ENCODE measurements around the gene PDGFB.

The PDGFB gene

DNA sequence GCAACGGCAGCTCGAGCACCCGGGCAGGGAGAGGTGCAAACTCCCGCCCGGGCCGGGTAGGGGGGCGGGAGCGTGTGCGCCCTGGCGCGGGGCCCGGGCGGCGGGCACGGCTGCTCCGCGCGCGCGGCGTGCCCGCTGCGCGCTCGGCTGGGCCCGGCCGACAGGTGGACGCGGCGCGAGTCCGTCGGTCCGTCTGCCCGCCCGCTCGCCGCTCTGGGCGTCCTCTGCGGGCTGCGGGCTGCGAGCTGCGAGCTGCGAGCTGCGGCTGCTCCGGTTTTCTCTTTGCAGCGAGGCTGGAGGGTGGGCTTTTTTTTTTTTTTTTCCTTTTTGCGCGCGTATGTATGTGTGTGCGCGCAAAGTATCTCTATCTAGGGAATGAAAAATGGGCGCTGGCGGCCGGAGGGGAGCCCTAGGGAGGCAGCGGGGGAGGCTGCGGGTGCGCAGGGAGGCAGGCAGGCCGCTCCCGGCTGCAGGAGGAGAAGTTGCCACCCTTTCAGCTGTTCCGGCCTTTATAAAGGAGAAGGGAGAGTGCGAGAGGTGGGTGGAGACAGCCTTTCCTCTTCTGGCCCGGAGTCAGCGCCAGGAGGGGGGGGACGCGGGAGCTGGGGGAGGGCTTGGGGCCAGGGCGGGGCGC is at the start of gene PDGFB:
Gene PDGFB, minus strand, starts transcription at position 487 of the 634 bp plus-strand sequence. CDS start 1,019 bp downstream, outside the sequence.
- no peak for DNase-seq (ENCODE audit: low spot score)

DNA sequence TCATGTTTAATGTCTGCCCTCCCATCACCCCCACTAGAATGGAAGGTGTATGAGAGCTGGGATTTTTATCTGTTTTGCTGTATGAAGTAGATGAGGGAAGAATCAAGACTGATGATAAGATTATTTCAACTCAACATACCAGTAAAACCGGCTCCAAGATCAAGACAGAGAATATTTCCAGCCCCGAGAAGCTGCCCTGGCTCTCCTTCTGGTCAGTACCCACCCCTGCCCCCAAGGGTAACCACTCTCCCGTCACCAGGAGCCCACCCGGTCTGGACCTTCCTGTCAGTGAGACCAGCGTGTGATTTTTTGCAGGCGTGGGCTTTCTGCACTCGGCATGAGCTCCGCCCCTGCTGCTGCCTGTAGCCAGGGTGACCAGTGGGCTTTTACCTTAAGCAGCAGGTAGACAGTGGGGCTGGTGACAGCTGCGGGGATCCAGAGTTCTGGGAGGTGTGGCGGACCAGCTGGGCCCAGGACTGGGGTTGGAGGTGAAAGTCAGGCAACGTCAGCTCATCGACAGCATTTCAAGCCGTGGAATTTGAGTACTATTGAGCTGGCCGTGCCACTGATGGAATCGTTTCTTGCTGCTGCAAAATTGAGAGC is 49.1 kb upstream of the PDGFB start:
- DNase-seq (ENCODE audit: low spot score): no peak

DNA sequence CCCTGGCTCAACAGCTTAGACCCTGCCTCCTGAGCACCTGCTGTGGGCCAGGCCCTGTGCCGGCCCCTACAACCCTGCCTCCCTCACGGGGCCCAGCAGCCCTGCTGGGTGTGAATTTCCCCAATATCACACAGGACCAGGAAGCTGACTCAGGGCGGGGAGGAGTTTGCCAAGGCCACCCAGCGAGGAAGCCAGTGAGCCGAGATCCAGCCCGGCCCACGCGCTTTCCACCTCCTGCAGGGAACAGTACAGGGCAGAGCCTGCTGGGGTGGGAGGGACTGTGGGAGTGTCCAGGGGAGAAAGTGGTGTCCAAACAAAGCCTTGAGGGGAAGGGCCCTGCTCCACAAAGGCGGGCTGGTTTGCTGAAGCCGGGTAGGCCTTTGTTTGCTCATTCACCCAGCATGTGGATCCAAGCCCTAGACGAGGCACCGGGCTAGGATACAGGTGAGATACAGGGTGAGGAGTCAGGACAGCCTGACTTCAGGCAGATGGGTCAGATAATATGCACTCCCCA is 47.8 kb upstream of the PDGFB start:
- DNase-seq (ENCODE audit: low spot score): peak; percentile 95

DNA sequence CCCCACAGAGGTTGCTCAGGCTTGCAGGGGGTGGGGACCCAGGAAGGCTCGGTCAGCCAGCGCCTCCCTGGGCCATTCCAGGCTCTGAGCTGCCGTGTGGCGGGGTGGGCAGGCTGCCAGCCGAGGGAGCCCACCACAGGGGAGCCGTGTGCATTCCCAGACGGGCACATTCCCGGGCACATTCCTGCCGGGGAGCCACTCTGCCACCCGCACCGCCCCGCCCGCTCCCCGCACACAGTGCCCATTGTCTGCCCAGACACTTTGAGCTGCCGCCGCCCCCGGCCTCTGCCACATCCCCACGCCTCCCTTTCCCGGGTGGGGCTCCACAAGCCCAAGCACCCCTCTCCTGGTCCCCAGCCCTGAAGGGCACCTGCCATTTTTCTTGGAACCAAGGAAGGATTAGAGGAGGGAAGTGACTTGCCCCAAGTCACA is 47.3 kb upstream of the PDGFB start:
- DNase-seq (ENCODE audit: low spot score): peak; percentile 89

DNA sequence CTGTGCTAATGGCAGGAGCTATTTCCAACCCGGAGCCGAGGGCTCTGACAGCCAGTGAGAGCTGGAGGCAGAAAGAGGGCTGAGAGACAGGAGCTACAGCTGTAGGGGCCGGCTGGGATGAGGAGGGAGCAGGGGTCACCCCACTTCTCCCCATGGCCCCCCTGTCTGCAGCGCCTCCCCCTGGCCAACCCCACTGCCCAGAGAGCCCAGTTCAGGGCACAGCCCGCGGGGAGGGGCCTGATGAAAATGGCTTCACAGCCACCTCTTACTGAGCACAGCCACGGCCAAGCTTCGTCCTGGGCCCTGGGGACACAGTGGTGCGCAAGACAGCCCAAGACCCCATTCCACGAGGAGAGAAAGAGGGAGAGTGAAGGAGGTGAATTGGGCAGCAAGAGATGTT is 46.7 kb upstream of the PDGFB start:
- no peak for DNase-seq (ENCODE audit: low spot score)

DNA sequence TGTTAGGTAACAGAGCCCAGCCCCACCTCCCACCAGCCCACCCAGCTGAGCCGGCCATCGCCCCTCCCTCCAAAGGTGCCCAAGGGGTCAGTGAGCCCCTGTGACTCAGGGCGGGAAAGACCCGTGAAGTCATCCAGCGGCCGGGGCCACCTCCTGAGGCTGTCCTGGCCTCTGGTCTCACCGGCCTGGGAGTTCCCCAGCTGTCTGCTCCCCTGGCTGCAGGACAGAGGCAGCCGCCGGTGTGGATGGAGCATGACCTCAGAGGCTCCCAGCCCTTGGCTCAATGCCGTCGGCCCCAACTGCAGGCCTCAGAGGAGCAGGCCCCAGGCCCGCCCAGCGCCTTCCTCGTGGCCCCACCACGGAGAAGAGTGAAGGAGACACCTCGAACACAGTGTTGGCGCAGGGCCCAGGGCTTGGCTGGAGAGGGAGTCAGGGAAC is 46.0 kb upstream of the PDGFB start:
- no peak for DNase-seq (ENCODE audit: low spot score)

DNA sequence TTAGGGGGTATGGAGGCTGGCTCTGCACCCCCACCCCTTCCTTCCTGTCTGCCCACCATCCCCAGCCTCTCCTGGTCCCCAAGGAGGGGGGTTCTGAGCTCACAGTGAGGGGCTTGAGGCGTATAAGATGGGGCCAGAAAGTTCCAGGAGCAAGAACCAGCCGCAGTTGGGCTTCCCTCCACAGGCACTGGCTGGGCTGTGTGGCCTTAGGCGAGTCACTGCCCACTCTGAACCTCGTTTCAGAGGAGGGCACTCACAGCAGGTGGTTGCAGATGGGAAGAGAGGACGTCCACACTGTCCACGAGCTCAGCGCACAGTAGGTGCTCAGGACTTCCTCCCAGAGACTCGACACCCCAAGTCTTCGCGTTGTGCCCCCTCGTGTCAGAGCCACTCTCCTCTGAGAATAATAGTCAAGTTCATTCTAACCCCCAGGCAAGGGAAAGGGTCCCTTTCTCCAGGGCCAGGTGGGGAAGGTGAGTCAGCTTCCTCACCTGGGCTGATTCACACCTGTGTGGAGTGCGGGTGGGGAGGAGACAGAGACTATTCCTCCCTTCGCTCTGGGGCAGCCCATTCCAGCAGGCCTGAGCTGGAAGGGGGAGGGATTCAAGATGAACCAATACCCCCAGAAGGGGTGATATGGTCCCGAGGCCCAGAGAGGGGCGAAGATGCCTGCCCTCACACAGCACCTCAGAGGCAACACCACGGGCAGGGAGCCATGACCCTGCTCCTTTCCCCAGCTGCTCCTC is 45.4 kb upstream of the PDGFB start:
- DNase-seq (ENCODE audit: low spot score): no peak

DNA sequence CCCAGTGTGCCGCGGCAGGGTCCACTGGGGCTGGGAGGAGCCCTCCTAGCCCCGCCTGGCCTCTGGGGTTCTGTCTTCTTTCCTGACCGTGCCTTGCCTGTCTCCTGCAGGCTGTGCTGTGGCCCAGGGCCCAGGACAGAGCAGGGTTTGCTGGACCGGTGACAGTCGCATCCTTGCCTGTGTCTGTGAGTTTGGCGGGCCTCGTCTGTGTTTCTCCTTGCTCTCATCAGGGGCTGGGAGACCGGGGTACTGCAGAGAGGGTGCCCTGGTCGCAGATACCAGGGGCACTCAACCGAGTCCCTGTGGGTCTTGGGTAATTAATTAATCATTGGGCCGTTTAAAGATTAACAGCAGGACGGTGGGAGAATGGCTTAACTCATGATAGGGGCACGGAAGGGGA is 44.8 kb upstream of the PDGFB start:
- no peak for DNase-seq (ENCODE audit: low spot score)

DNA sequence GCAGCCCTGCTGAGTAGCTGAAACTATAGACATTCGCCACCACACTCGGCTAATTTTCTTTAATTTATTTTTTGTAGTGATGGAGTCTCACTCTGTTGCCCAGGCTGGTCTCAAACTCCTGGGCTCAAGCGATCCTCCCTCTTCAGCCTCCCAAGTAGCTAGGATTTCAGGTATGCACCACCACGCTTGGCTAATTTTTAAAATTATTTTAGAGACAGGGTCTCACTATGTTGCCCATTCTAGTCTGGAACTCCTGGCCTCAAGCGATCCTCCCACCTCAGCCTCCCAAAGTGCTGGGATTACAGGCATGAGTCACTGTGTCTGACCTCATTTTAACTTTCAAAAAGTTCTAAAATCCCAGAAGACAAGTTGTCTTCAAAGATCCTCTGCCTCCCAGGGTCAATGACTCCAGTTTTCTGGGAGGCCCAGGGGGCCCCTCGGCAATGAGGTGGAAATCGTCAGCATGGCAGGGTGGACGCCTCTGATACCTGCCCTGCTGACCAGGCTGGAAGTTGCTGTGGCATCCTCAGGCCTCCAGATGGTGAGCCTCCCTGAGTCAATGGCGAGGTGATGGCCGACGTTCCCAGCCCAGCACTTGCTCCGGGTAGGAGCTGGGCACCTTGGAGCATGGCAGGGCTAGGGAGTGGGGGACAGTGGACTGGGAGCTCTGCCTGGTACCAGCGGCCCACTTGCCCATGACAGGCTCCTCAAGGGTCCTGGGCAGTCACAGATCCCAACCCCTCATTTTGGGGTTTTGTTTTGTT is 43.5 kb upstream of the PDGFB start:
- DNase-seq (ENCODE audit: low spot score): no peak

DNA sequence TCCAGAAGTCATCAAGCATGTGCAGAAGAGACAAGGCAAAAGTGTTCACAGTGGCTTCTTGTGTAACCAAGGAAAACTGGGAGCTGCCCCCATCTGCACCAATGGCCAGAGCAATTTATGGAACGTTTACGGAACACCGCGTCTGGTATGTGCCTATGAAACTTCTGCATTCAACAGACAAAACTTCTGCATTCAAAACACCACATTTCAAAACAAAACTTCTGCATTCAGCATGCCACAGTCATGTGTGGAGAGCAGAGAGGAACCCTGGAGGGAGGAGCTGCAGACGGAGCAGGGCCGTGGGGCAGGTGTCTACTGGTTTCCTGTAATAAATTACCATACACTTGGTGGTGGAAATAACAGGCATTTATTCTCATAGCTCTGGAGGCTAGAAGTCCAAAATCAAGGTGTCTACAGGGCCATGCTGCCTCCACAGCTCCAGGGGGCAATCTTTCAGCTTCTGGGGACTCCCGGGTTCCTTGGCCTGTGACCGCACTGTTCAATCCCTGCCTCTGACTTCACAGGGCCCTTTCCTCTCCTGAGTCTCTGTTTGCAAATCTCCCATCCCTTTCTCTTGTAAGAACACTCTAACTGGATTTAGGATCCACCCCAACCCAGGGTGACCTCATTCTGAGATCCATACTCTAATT is 42.4 kb upstream of the PDGFB start:
- no peak for DNase-seq (ENCODE audit: low spot score)

DNA sequence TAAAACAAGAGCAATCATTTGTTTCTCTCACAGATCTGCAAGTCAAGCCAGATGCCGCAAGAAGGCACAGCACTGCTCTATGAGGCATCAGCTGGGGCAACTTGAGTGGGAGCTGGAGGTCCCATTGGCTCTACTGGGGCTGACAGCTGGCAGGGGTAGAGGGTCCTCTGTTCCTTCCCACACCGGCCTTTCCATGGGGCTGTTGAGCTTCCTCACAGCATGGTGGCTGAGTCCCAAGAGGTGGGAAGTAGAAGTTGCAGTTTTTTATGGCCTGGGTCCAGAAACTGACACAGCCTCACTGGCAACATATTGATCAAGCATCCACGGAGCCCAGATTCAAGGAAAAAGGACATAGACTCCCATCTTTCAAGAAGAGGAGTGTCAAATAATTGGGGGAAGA is 40.2 kb upstream of the PDGFB start:
- no peak for DNase-seq (ENCODE audit: low spot score)

DNA sequence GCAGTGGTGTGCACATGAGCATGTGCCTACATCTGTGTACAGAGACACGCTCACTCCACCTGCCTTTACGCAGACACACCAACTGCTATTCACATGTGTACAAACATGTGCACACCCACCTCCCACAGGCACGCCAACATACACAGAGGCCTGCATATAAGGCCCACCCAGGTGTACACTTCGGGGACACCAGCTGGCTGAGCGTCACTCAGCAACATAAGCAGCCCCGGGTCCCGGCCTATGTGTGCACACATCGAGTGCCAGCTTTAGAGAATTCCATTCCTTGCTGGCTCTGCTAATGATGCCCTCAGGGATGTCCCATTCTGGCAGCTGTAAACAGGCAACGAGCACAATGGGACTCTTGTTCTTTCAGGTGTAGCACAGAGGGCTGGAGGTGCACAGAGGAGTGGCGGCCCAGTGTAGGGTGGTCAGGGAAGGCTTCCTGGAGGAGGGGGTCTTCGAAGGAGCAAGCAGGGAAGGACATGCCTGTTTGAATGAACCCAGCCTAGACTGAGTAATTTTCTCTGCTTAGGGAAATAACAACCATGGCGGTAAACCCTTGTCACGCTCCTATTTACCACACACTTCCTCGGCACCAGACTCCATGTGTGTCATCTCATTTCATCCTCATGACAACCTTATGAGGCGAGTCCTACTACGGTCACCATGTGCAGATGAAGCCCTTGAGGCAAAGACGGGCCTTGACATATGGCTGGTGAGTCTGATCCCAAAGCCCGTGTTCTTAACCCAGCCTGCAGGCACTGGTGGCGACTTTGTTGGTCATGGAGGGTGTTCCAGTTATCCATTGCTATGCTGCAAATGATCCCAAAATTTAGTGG is 39.6 kb upstream of the PDGFB start:
- peak; percentile 76 for DNase-seq (ENCODE audit: low spot score)

DNA sequence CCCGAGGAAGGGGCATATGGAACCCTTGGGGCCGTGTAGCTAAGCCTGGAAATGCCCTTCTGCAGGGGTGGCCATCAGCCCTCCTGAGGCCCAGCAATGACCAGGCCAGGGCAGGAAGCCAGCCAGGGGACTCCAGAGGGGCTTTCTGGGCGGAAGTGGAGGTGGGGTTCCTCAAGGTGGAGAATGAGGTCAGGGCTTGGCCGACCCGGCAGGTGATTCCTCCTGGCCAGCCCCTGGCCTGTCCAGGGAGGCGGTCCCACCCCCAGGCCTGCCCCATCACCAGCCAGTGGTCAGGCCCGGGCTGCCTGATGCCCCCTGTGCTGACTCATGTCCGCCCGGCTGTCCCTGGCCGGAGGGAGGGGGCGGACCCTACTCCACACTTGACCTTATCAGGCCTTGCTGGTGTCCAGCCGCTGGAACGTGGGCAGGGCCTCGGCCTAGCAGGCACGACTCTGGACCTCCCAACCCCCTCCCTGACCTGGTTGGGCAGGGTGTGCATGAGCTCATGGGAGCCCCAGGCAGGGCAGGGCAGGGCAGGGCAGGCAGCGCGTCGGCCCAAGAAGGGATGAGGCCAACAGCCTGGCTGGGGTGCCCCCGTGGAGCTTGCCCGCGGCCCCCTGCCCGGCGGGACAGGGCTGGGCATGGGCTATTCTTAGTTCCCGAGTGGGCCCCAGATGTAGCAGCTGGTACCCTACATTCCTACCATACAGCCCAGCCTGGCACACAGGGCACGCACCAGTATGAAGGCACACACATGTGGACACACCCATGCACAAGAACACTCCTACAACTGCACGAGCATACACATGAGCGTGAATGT is 38.8 kb upstream of the PDGFB start:
- peak; percentile 97 for DNase-seq (ENCODE audit: low spot score)

DNA sequence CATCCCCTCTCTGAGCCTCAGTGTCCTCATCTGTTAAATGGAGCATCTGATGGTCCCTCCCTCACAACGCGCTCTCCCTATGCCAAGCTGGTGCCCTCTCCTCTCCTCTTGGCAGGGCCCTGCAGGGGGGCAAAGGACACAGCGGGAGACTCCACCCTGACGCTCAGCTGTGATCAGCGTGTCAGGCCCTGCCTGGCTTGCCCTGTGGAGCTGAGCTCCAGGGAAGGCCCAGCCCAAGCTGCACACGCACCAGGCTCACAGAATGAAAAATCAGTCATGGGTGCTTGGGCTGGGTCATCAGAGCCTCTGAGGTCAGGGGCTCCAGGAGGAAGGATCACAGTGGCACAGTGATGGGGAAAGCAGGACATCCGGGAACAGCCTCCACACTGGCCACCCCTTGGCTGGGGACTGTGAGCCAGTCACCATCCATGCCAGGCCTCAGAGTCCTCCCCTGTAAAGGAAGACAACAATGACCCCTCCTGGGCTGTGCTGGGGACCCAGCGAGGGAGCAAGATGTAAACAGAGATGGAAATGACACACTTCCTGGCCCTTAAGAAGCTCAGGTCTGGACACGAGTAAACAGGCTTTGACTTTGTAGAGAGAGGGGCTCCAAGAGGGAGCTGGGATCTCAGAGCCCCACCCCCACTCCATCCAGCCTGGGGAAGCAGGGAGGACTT is 38.0 kb upstream of the PDGFB start:
- DNase-seq (ENCODE audit: low spot score): peak; percentile 38

DNA sequence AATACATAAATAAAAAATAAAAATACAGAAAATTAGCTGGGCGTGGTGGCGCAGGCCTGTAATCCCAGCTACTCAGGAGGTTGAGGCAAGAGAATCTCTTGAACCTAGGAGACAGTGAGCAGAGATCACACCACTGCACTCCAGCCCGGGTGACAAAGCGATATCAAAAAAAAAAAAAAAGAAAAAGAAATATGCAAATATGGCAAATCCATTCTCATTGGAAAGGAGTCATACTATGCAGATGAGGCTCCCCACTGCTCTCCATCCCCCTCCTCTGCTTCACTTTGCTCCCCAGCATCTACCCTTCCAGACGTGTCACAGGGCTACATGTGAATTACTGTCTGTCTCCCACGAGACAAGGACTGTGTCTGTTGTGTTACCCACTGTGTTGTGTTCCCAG is 36.3 kb upstream of the PDGFB start:
- DNase-seq (ENCODE audit: low spot score): no peak

DNA sequence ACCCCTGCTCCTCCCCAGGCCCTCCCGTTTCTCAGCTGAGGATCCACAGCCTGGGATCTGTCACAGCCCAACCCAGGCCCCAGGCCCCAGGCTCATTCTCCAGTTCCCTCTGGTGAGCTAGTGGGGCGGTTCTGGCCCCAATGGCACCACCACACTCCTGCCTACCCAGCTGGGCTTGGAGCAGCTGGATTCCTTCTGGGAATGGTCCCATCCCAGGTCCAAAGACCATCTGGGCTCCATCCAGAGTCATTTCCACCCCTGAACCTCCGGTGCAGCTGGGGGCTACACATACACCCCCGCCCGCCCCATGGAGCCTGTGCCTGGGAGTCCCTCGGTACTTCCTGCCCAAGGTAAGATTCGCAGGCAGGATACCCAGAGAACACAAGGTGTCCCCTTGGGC is 35.5 kb upstream of the PDGFB start:
- DNase-seq (ENCODE audit: low spot score): no peak

DNA sequence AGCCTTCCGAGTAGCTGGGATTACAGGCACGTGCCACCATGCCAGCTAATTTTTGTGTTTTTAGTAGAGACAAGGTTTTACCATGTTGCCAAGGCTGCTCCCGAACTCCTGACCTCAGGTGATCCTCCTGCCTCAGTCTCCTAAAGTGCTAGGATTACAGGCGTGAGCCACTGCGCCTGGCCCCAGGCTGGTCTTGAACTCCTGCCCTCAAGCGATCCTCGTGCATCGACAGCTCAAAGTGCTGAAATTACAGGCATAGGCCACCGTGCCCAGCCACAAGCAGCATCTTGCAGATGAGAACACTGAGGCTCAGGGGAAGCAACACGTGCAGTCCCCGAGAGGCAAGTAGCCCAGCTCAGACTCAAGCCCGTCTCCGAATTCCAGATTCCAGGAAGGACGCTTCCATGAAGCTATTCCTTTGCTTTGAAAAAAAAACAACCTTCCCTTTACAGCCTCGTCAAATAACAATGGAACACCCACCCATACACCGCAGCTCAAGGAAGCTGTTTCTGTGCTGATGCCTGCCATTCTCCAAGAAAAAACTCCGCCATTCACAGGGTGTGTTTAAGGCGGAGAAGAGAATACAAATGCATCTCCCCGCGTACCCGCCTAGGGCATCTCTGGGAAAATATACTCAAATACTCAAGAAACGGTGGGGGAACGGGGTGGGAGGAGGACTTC is 34.5 kb upstream of the PDGFB start:
- no peak for DNase-seq (ENCODE audit: low spot score)

DNA sequence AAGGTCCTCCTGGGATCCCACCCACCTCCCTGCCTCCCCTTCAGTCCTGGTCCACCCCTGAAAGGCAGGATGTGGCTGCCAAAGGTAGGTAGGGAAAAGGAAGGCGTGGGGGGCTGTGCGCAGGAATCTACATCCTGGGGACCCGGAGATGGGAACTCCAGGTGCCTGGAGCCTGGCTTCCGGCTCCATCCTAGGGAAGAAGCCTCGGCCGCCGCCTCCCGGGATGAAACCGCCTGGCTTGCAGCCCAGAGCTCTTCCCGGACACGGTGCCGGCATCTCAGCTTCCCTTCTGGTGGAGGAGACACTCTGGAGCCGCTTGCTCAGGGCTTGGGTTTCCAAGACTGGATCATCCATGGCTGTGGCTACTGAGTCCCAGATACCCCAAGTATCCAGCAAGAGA is 33.3 kb upstream of the PDGFB start:
- DNase-seq (ENCODE audit: low spot score): no peak

DNA sequence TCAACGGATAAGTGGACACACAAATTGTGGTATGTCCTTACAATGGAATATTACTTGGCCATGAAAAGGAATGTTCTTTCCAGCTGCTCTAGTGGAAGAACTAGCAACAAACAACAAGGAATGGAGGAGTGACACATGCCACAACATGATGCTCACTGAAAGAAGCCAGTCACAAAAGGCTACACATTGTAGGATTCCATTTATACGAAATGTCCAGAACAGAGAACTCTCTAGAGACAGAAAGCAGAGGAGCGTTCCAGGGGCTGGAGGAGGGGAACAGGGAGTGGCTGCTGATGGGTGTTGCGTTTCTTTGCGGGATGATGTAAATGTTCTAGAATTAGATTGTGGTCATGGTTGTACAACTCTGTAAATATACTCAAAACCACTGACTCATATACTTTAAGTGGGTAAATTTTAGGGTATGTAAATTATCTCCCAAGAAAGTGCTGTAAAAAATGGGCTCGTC is 32.4 kb upstream of the PDGFB start:
- DNase-seq (ENCODE audit: low spot score): no peak
